SK-MEL-5 (cell line): ENCODE measurements around the gene NDST3. TPM values are rescaled to one million over a fixed set of nuclear protein-coding genes. Genes with fewer than 3 reads are reported as not detected.

ENCODE experiments used
- DNase-seq: peaks from one replicate; pipeline ENCODE4 v3.0.0-alpha.2; 2016; ENCODE audit warnings: low read depth, low spot score
- in situ Hi-C: cut with HindIII; loops from 2 replicates; pipeline ENCODE4 v1.10.0; 2016; ENCODE audit warnings: low sequenced_read_pairs, high pct_unique_total_duplicates, low pct_unique_long_range_greater_than_20kb
- polyA plus RNA-seq, 2 experiments: library from polyadenylated mRNA; depleted of rRNA; stranded (reverse); fragments of >200 nt; gene quantifications; 2 replicates each; pipeline ENCODE4 v1.2.3, GENCODE V29; 2015
- total RNA-seq: library from RNA; depleted of rRNA; stranded (reverse); fragments of >200 nt; shearing (Covaris generic); gene quantifications from 2 replicates; pipeline ENCODE4 v1.2.3, GENCODE V29; 2014; rRNA removed

NDST3 gene
- 0.05 TPM in 1 of 2 replicates, not detected in the other for total RNA-seq
- polyA plus RNA-seq (2015; cell fraction: cytosol; rRNA removed) = 0.03 TPM in 1 of 2 replicates, not detected in the other
- polyA plus RNA-seq (2015; cell fraction: nucleus; rRNA removed) = 0.22 and 0.80 TPM in 2 replicates

GRCh38 chr4:118034053-118034785, at the start of gene NDST3:
Gene NDST3, plus strand, starts transcription at chr4:118034486. Its CDS starts 19,425 bp downstream, at chr4:118053911.
- in situ Hi-C loops = no loop called here
- DNase-seq = peak; percentile 85

GRCh38 chr4:117986321-117986720, 48.0 kb upstream of the NDST3 start:
- DNase-seq = no peak
- in situ Hi-C loops = no loop called here

GRCh38 chr4:117987464-117987863, 46.8 kb upstream of the NDST3 start:
- no peak for DNase-seq
- in situ Hi-C loops = no loop called here

- no peak for DNase-seq
- in situ Hi-C loops = no loop called here
Observed at GRCh38 chr4:117996891-117997290, 37.4 kb upstream of the NDST3 start.

GRCh38 chr4:118004088-118004487, 30.2 kb upstream of the NDST3 start:
- in situ Hi-C loops = no loop called here
- no peak for DNase-seq

GRCh38 chr4:118005883-118006282, 28.4 kb upstream of the NDST3 start:
- DNase-seq = peak; percentile 11
- in situ Hi-C loops = no loop called here

- in situ Hi-C loops = no loop called here
- no peak for DNase-seq
Observed at GRCh38 chr4:118012142-118012541, 22.1 kb upstream of the NDST3 start.

GRCh38 chr4:118014831-118015230, 19.5 kb upstream of the NDST3 start:
- no peak for DNase-seq
- in situ Hi-C loops = no loop called here

- peak; percentile 14 for DNase-seq
- in situ Hi-C loops = no loop called here
Observed at GRCh38 chr4:118018381-118019145, 15.7 kb upstream of the NDST3 start.

- in situ Hi-C loops = no loop called here
- DNase-seq = no peak
Observed at GRCh38 chr4:118026806-118027205, 7.5 kb upstream of the NDST3 start.

GRCh38 chr4:118029224-118029623, 5.1 kb upstream of the NDST3 start:
- in situ Hi-C loops = no loop called here
- no peak for DNase-seq

- in situ Hi-C loops = no loop called here
Observed at GRCh38 chr4:118032691-118033090, 1.6 kb upstream of the NDST3 start.

GRCh38 chr4:118033148-118034052, 886 bp upstream of the NDST3 start:
- in situ Hi-C loops = no loop called here
- peak; percentile 40 for DNase-seq

More at GRCh38 chr4:118032691-118033090, 1.6 kb upstream of the NDST3 start:
- peak; percentile 22 for DNase-seq

- in situ Hi-C loops = no loop called here
- no peak for DNase-seq
Observed at GRCh38 chr4:118035309-118035708, 1.0 kb downstream of the NDST3 start.

GRCh38 chr4:118036336-118036735, 2.0 kb downstream of the NDST3 start:
- DNase-seq = no peak
- in situ Hi-C loops = no loop called here

GRCh38 chr4:118037955-118038354, 3.7 kb downstream of the NDST3 start:
- in situ Hi-C loops = no loop called here
- DNase-seq = no peak

GRCh38 chr4:118046323-118046722, 12.0 kb downstream of the NDST3 start:
- in situ Hi-C loops = no loop called here
- no peak for DNase-seq

- peak; percentile 47 for DNase-seq
- in situ Hi-C loops = no loop called here
Observed at GRCh38 chr4:118047043-118047442, 12.8 kb downstream of the NDST3 start.
